Neural cell (in vitro differentiated cells): ENCODE data around the gene KCNJ12. TPM values are rescaled to one million over a fixed set of nuclear protein-coding genes. Genes with fewer than 3 reads are reported as not detected.

ENCODE experiments used
- H2AFZ ChIP-seq: fragments of 200-600, 300-800 bp; sonication (generic), shearing (Covaris generic); 2 replicates; pipeline ENCODE4 v1.6.0; 2014; ENCODE audit warnings: low read depth, mild to moderate bottlenecking, antibody characterized with exemption, low read length, moderate library complexity
- H3F3A ChIP-seq: fragments of 200-600 bp; shearing (Covaris generic); 2 replicates; pipeline ENCODE4 v1.6.1; 2016; ENCODE audit warnings: mild to moderate bottlenecking, moderate library complexity, mixed read lengths, antibody characterized with exemption, low read length; ENCODE audit not compliant: insufficient read depth, poor library complexity, severe bottlenecking
- H3K27ac ChIP-seq: fragments of 200-600, 300-800 bp; sonication (generic), shearing (Covaris generic); 2 replicates; pipeline ENCODE4 v1.5.1; 2014; ENCODE audit warnings: mild to moderate bottlenecking, low read length, moderate library complexity
- H3K27me3 ChIP-seq: fragments of 300-800, 200-600 bp; sonication (generic), shearing (Covaris generic); 2 replicates; pipeline ENCODE4 v1.6.0; 2014; ENCODE audit warnings: mild to moderate bottlenecking, low read depth, low read length, moderate library complexity; ENCODE audit not compliant: insufficient read depth
- H3K36me3 ChIP-seq: fragments of 300-800, 200-600 bp; sonication (generic), shearing (Covaris generic); 2 replicates; pipeline ENCODE4 v1.5.1; 2014; ENCODE audit warnings: mild to moderate bottlenecking, antibody characterized with exemption, low read length, moderate library complexity; ENCODE audit not compliant: insufficient read depth
- H3K4me2 ChIP-seq: fragments of 300-800, 200-600 bp; sonication (generic), shearing (Covaris generic); 2 replicates; pipeline ENCODE4 v1.6.0; 2014; ENCODE audit warnings: mild to moderate bottlenecking, low read length
- H3K4me3 ChIP-seq: fragments of 300-800, 200-600 bp; sonication (generic), shearing (Covaris generic); 2 replicates; pipeline ENCODE4 v1.5.1; 2014; ENCODE audit warnings: mild to moderate bottlenecking, low read length, moderate library complexity
- H3K79me2 ChIP-seq: fragments of 200-600 bp; shearing (Covaris generic); replicated peaks from 2 replicates; pipeline ENCODE4 v1.6.0; 2014; ENCODE audit warnings: mild to moderate bottlenecking, low read length, moderate library complexity; ENCODE audit not compliant: insufficient read depth
- H3K9ac ChIP-seq: fragments of 300-800, 200-600 bp; sonication (generic), shearing (Covaris generic); 2 replicates; pipeline ENCODE4 v1.6.1; 2016; ENCODE audit warnings: mild to moderate bottlenecking, low read length, mixed read lengths
- H3K9me2 ChIP-seq: fragments of 200-600 bp; shearing (Covaris generic); 2 replicates; pipeline ENCODE4 v1.6.1; 2016; ENCODE audit warnings: mild to moderate bottlenecking, low read length, mixed read lengths; ENCODE audit not compliant: insufficient read depth
- H3K9me3 ChIP-seq: fragments of 200-600, 300-800 bp; sonication (generic), shearing (Covaris generic); 2 replicates; pipeline ENCODE4 v1.6.1; 2016; ENCODE audit warnings: mild to moderate bottlenecking, mixed run types, low read length, moderate library complexity, mixed read lengths
- H4K20me1 ChIP-seq: fragments of 200-600 bp; shearing (Covaris generic); 2 replicates; pipeline ENCODE4 v1.6.1; 2016; ENCODE audit warnings: mild to moderate bottlenecking, mixed run types; ENCODE audit not compliant: insufficient read depth
- CTCF ChIP-seq: fragments of 450-650 bp; IDR thresholded peaks from 2 replicates; pipeline ENCODE4 v1.5.1; 2014; ENCODE audit warnings: antibody characterized with exemption, mild to moderate bottlenecking, moderate library complexity; ENCODE audit not compliant: poor library complexity, severe bottlenecking
- EP300 ChIP-seq: fragments of 450-650 bp; conservative IDR thresholded peaks from 2 replicates; pipeline ENCODE4 v1.6.1; 2014; ENCODE audit warnings: antibody characterized with exemption, mild to moderate bottlenecking, moderate library complexity; ENCODE audit not compliant: poor library complexity, severe bottlenecking
- EZH2 ChIP-seq: fragments of 200-600, 300-800 bp; shearing (Covaris generic), sonication (generic); IDR thresholded peaks from 2 replicates; pipeline ENCODE4 v1.6.1; 2014; ENCODE audit warnings: antibody characterized with exemption, low read length, borderline replicate concordance, mild to moderate bottlenecking; ENCODE audit not compliant: insufficient read depth, poor library complexity, severe bottlenecking
- MXI1 ChIP-seq: fragments of 450-650 bp; conservative IDR thresholded peaks from 2 replicates; pipeline ENCODE4 v1.6.1; 2014; ENCODE audit warnings: antibody characterized with exemption, mild to moderate bottlenecking; ENCODE audit not compliant: poor library complexity, severe bottlenecking
- POLR2AphosphoS5 ChIP-seq: IDR thresholded peaks from 2 replicates; pipeline ENCODE4 v1.6.1; 2012
- RAD21 ChIP-seq: fragments of 450-650 bp; conservative IDR thresholded peaks from 2 replicates; pipeline ENCODE4 v1.6.1; 2014; ENCODE audit warnings: antibody characterized with exemption, mild to moderate bottlenecking, moderate library complexity
- REST ChIP-seq: IDR thresholded peaks from 2 replicates; pipeline ENCODE4 v1.6.1; 2012; ENCODE audit warnings: borderline replicate concordance
- SMC3 ChIP-seq: fragments of 450-650 bp; conservative IDR thresholded peaks from 2 replicates; pipeline ENCODE4 v1.6.1; 2014; ENCODE audit warnings: antibody characterized with exemption, mild to moderate bottlenecking, moderate library complexity; ENCODE audit not compliant: poor library complexity
- TAF1 ChIP-seq: IDR thresholded peaks from 2 replicates; pipeline ENCODE4 v1.6.1; 2012; ENCODE audit warnings: low read depth
- polyA plus RNA-seq: library from polyadenylated mRNA; depleted of rRNA; stranded (reverse); fragments of >200 nt; gene quantifications from 2 replicates; pipeline ENCODE4 v1.2.3, GENCODE V29; 2014

Gene KCNJ12
- polyA plus RNA-seq, 1 donor from 2014 or later, result 1.3 TPM

GRCh38 chr17:21388944-21389343 lies 12.8 kb downstream of the KCNJ12 start:
- Histone ChIP-seq H3K9me3 (no peaks in the 10 kb centered on the region), H3K4me3 (no peak overlapping the region), H3K27me3 (no peaks in the 10 kb centered on the region), H3F3A (no peaks in the 10 kb centered on the region), H3K9ac (no peak overlapping the region), H2AFZ (no peak overlapping the region), H4K20me1 (no peaks in the 10 kb centered on the region), H3K9me2 (no peaks in the 10 kb centered on the region), H3K79me2 (no peaks in the 10 kb centered on the region), H3K4me2 (no peak overlapping the region), H3K27ac (no peak overlapping the region), H3K36me3 (no peaks in the 10 kb centered on the region)
- TF ChIP-seq POLR2AphosphoS5 (no peak), EZH2 (no peak), MXI1 (no peak), EP300 (no peak), SMC3 (no peak), CTCF (no peak), RAD21 (no peak), REST (no peak)

- Histone ChIP-seq H3K9me3 (no peaks in the 10 kb centered on the region), H3K4me2 (no peak overlapping the region), H3K4me3 (no peak overlapping the region)
Measured at GRCh38 chr17:21389394-21389793, 13.2 kb downstream of the KCNJ12 start.

More at GRCh38 chr17:21389394-21389793, 13.2 kb downstream of the KCNJ12 start:
- no peaks in the 10 kb centered on the region for H4K20me1 ChIP-seq
- H3K27me3 ChIP-seq, result no peaks in the 10 kb centered on the region
- TF ChIP-seq MXI1, result no peak
- no peak for TF ChIP-seq RAD21
- TF ChIP-seq EZH2, result no peak
- no peak for TF ChIP-seq REST
- TF ChIP-seq TAF1, result no peak
- H3F3A ChIP-seq, result no peaks in the 10 kb centered on the region
- H3K79me2 ChIP-seq, result no peaks in the 10 kb centered on the region
- H3K9ac ChIP-seq, result no peak overlapping the region
- H2AFZ ChIP-seq, result no peak overlapping the region
- no peaks in the 10 kb centered on the region for H3K36me3 ChIP-seq
- H3K9me2 ChIP-seq, result no peaks in the 10 kb centered on the region
- H3K27ac ChIP-seq, result no peak overlapping the region
